Stomach (tissue), 9 donors: ENCODE measurements around the gene GPR135. TPM values are rescaled to one million over a fixed set of nuclear protein-coding genes. Genes with fewer than 3 reads are reported as not detected.

Experiments used
- DNase-seq, 2 donors: peaks; one replicate each; pipeline versions ENCODE4 v3.0.0 to v3.0.0-alpha.2; 2013 to 2019
- H3K27ac ChIP-seq, 5 donors: fragments of 200-600 bp in 4 of 5; sonication (generic) in 4 of 5; one replicate each; pipeline ENCODE4 v1.5.1; 2013 to 2019; ENCODE audit warnings: mild to moderate bottlenecking in 1 of 5, moderate library complexity in 1 of 5
- H3K27me3 ChIP-seq, 3 donors: fragments of 200-600 bp; sonication (generic); one replicate each; pipeline ENCODE4 v1.5.1; 2017 to 2019; ENCODE audit warnings: mixed run types in 1 of 3
- H3K36me3 ChIP-seq, 4 donors: fragments of 200-600 bp; sonication (generic); 1 replicate in 3 of 4; 2 replicates in 1 of 4; pipeline ENCODE4 v1.5.1; 2016 to 2019
- H3K4me1 ChIP-seq, 4 donors: fragments of 200-600 bp; sonication (generic); one replicate each; pipeline ENCODE4 v1.5.1; 2016 to 2019
- H3K4me3 ChIP-seq, 4 donors: fragments of 200-600 bp; sonication (generic) in 3 of 4; one replicate each; pipeline ENCODE4 v1.5.1; 2016 to 2019; ENCODE audit warnings: mild to moderate bottlenecking in 1 of 4
- H3K9me3 ChIP-seq, 4 donors: fragments of 200-600 bp; sonication (generic); one replicate each; pipeline ENCODE4 v1.5.1; 2016 to 2019
- CTCF ChIP-seq, 7 experiments: fragments of 450-650 bp in 4 of 7; fragments of 200-600 bp in 3 of 7; sonication (generic) in 3 of 7; IDR thresholded peaks; one replicate each; pipeline ENCODE4 v1.5.1; 2016 to 2019; ENCODE audit warnings: antibody characterized with exemption in 7 of 7, control low read depth in 2 of 7, mild to moderate bottlenecking in 1 of 7
- EP300 ChIP-seq: sonication (generic); formaldehyde crosslinking; IDR thresholded peaks from one replicate; pipeline ENCODE4 v1.6.1; 2017; ENCODE audit warnings: antibody characterized with exemption
- POLR2A ChIP-seq, 4 donors: fragments of 450-650 bp; IDR thresholded peaks; one replicate each; pipeline ENCODE4 v1.6.1; 2016; ENCODE audit warnings: antibody characterized with exemption in 4 of 4, control low read depth in 2 of 4, mild to moderate bottlenecking in 1 of 4, moderate library complexity in 1 of 4
- POLR2AphosphoS5 ChIP-seq, 3 donors: sonication (generic); formaldehyde crosslinking; IDR thresholded peaks; one replicate each; pipeline ENCODE4 v1.6.1; 2016; ENCODE audit warnings: antibody characterized with exemption in 3 of 3
- WGBS, 5 donors: extraction: QIAGEN DNeasy Blood & Tissue Kit in 3 of 5; methylation state at CpG; one replicate each; pipeline versions ENCODE4 v1.1.5 to v1.1.7; 2013 to 2018; 5-methylcytosine and 5-hydroxymethylcytosine counted together
- intact Hi-C: fragments of 100-400 bp; cut with DNase I; formaldehyde crosslinking; loops from one replicate; pipeline ENCODE4 v1.15.1; 2023; ENCODE audit warnings: low total_unique reads
- polyA plus RNA-seq, 3 donors: library from polyadenylated mRNA; stranded (reverse); fragments of 200-250 nt; gene quantifications; one replicate each; pipeline ENCODE4 v1.2.3, GENCODE V29; 2013
- total RNA-seq, 5 donors: library from RNA; depleted of rRNA; stranded (reverse); fragments of >200 nt; gene quantifications; one replicate each; pipeline versions ENCODE4 v1.1.0 to v1.2.3, GENCODE V29; 2014 to 2016
- donor health status: healthy with polysubstance abuse.
- donor health status: Bipolar disorder and iron deficiency.
- donor health status: healthy.

Gene GPR135
- total and polyA plus RNA-seq, 8 donors: 0.15 to 5.5 (median 0.87) TPM

- 0 to 1% (median 1%) methylated on average over 21 to 32 of the region's 32 CpGs for WGBS, 5 donors
- H3K4me3 ChIP-seq: peak overlapping the region; percentile 75 to 88 (median 85)
- no peak for TF ChIP-seq EP300
- TF ChIP-seq CTCF (IDR thresholded peaks at IDR 0.05): no peak
- TF ChIP-seq POLR2AphosphoS5 (IDR thresholded peaks at IDR 0.05): no peak
- no peak for TF ChIP-seq POLR2A (IDR thresholded peaks at IDR 0.05)
- no peak for DNase-seq
- H3K9me3 ChIP-seq: no peaks in the 10 kb centered on the region
- intact Hi-C loops: no loop called here
- peaks cover 5 to 22% (median 15%) of the 10 kb centered on the region in 4 donors for H3K36me3 ChIP-seq
- H3K4me1 ChIP-seq: peaks cover 42 to 75% (median 54%) of the 10 kb centered on the region in 4 donors
- no peaks in the 10 kb centered on the region for H3K27me3 ChIP-seq
- H3K27ac ChIP-seq: peak overlapping the region; percentile 91 to 96 (median 94)
These were observed 19.5 kb upstream of the GPR135 start for GRCh38 chr14:59484639-59485175.

- intact Hi-C loops: no loop called here
- TF ChIP-seq POLR2AphosphoS5 (IDR thresholded peaks at IDR 0.05): peak; percentile 23 to 94 (median 73)
- TF ChIP-seq EP300: no peak
- TF ChIP-seq POLR2A (IDR thresholded peaks at IDR 0.05): peak in 2 of 4 donors; percentile 28 to 80
- TF ChIP-seq CTCF (IDR thresholded peaks at IDR 0.05): peak in 5 of 7 experiments; percentile 46 to 64 (median 58)
- DNase-seq: peak; percentile 97 to 99
- Histone ChIP-seq H3K36me3 (peaks cover 0 to 17% (median 9%) of the 10 kb centered on the region in 4 donors), H3K9me3 (no peaks in the 10 kb centered on the region), H3K4me3 (peak within 1 kb of the TSS; percentile 75 to 88 (median 85)), H3K27ac (peak within 1 kb of the TSS; percentile 91 to 96 (median 94)), H3K4me1 (peaks cover 42 to 75% (median 56%) of the 10 kb centered on the region in 4 donors), H3K27me3 (no peaks in the 10 kb centered on the region)
- WGBS, 5 donors: 0 to 1% (median 0%) methylated on average over 34 to 92 of the region's 92 CpGs
These were observed 18.8 kb upstream of the GPR135 start, which contains the start of the genes JKAMP and L3HYPDH for GRCh38 chr14:59483819-59484638. Gene JKAMP, plus strand, starts transcription at chr14:59484517. Its CDS starts 73 bp downstream, at chr14:59484590. Gene L3HYPDH, minus strand, starts transcription at chr14:59484408. Its CDS starts 92 bp downstream, at chr14:59484316.

- intact Hi-C loops: no loop called here
- H3K4me3 ChIP-seq: peak overlapping the region; percentile 75 to 88 (median 85)
- no peak for DNase-seq
- no peaks in the 10 kb centered on the region for H3K27me3 ChIP-seq
- peaks cover 42 to 70% (median 56%) of the 10 kb centered on the region in 4 donors for H3K4me1 ChIP-seq
- H3K27ac ChIP-seq: peak overlapping the region; percentile 91 to 96 (median 94)
- WGBS, 5 donors: 1 to 4% (median 2%) methylated on average over 13 to 16 of the region's 16 CpGs
- no peaks in the 10 kb centered on the region for H3K9me3 ChIP-seq
- TF ChIP-seq POLR2A (IDR thresholded peaks at IDR 0.05) (no peak), CTCF (IDR thresholded peaks at IDR 0.05) (no peak), POLR2AphosphoS5 (IDR thresholded peaks at IDR 0.05) (no peak)
- H3K36me3 ChIP-seq: peaks cover 0 to 17% (median 7%) of the 10 kb centered on the region in 4 donors
These were observed 18.2 kb upstream of the GPR135 start for GRCh38 chr14:59483363-59483762.

GRCh38 chr14:59482541-59483331 is 17.6 kb upstream of the GPR135 start:
- peak in 1 of 2 donors; percentile 44 for DNase-seq
- Histone ChIP-seq H3K36me3 (peaks cover 0 to 15% (median 10%) of the 10 kb centered on the region in 4 donors), H3K27ac (peak overlapping the region; percentile 21 to 95 (median 93)), H3K27me3 (no peaks in the 10 kb centered on the region), H3K4me3 (peak overlapping the region; percentile 75 to 88 (median 85)), H3K9me3 (no peaks in the 10 kb centered on the region), H3K4me1 (peaks cover 42 to 67% (median 55%) of the 10 kb centered on the region in 4 donors)
- WGBS, 5 donors: 37 to 64% (median 58%) methylated on average over 6 of the region's 6 CpGs
- TF ChIP-seq POLR2A (IDR thresholded peaks at IDR 0.05) (no peak), POLR2AphosphoS5 (IDR thresholded peaks at IDR 0.05) (no peak), CTCF (IDR thresholded peaks at IDR 0.05) (no peak), EP300 (no peak)
- intact Hi-C loops: no loop called here
